ENCODE measurements around the gene PUS3.
"Not testable (repeated sequence)": the region's sequence is repeated elsewhere in the genome, so short reads cannot be mapped to it uniquely, and the experiment has no call there.

Gene PUS3

GRCh38 chr11:125914601-125915000 is 11.6 kb upstream of the PUS3 start:
- not testable (repeated sequence) for DNase-seq

GRCh38 chr11:125910226-125910849 is 7.3 kb upstream of the PUS3 start:
- DNase-seq: no peak

DNA sequence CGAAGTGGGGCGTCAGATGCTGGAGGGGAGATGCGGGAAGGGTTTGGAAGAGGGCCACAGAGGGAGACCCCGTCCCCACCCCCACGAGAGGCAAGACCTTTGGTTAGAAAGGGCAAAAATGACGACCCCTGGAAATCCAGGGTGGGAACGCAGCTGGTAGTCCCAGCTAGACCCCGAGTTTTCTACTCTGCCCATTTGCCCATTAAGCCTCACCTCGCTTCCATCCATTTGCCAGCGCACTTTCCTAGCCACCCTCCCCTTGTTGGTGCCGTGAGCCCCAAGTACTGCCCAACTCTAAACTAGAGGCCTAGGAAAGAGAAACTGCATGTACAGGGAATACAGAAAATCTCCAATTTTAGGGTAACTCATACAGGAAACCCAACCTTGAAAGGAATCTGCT is 1.7 kb upstream of the PUS3 start:
- no peak for DNase-seq

DNA sequence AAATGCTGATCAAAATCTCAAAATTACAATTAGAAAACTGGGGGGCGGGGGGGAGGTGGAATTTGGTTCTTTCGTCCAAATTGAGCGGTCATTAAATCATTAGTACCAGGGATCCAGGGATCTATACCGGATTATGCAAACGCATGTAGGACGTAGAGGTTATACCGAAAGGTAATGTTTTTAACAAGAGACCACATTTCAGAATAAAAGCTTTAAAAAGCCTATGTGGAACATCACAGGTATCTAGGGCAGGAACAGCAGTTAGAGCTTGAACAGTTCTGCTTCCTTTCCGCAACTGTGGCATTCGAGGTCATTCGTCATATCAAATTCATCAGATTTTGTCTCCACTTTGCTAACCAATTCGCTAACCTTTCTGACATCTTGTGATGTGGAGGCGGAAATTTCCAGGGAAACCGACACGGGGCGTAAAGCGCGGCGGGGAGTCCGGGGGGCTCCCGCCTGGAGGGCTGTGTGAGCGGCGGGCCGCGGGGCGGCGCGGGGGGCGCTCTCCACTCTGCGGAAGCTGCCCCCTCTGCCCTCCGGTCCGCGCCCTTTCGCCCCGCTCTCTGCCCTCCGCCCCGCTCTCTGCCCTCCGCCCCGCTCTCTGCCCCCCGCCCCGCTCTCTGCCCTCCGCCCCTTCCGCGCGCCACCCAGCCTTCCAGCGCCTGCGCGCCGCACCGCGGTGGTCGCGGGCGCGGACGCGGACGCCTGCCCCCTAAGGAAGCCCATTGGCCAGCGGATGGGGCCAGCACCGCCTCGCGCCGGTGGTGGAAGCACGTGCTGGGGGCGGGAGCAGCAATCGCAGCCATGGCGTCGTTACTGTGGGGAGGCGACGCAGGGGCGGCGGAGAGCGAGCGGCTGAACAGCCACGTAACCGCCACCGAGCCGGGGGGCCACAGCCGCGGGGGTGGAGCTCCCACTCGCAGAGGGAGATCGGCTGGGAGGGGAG is 979 bp upstream of the PUS3 start, which contains the start of gene DDX25:
Gene DDX25 (plus strand): TSS at position 798 of the 949 bp plus-strand sequence. CDS start 10 bp downstream, at position 808.
- no peak for DNase-seq

- DNase-seq: no peak
These were observed 604 bp downstream of the PUS3 start for GRCh38 chr11:125902277-125902926.

DNA sequence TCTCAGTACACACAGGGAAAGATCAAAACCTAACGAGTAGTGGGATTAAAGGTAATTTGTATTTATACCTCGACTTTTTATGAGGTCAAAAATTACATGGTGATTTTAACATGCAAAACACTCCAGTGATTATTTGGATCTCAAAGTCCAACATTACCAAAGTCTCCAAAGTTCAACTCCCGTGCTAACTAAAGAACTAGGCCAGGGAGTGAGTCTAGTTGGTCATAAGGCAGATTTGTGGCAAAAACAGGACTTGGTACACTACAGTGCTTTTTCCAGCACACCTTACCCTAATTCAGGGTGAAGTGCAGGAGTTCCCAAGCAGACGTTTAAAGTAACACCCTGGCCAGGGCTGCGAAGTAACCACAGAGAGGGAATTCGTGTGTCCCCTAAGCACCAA is 1.1 kb downstream of the PUS3 start:
- no peak for DNase-seq

GRCh38 chr11:125892994-125893393 is 10.0 kb downstream of the PUS3 start:
- DNase-seq: no peak

DNA sequence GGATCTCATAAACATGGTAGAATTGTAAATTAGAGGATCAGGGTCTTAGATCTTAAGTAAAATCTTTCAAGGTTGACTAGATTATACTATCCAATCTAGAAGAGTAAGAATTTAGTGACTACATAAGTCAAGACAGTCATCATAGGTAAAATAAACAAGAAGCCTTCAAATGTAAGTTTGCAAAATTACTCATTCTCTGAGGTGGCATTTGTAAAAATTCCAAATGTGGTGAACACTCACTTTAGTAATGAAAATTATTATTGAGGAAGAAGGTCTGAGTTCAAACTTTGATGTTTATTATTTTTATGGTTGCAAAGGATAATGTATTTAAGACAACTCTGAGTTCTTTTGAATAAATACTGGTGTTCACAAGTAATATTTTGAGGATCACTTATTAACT is 10.9 kb downstream of the PUS3 start:
- DNase-seq: no peak

DNA sequence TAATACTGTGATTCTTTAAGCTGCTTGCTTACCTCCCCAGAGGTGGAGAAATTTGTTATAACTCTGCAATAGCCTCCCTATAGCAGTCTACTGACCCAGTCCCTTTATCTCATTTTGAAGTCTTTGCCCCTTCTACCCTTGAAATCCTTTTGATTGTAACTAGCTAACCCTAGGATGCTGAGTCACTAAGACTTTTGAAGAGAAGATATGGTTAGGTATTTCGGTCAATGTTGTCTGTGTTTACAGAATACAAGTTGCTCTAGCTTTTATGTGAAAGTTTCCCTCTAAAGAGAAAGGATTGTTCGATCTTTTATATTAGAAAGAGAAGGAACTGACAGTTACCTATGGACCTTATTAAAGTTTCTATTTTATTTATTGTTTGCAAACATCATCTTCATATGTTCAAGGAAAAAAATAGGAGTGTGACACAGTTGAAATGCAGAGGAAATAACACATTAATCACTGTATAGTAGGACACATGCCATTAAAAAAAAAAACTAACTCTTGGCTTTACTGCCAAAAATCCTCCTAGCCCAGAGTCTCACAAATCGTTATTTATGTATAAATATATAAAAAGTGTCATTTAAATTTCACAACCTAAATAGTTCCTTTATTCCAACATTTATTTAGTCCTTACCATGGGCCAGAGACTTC is 12.4 kb downstream of the PUS3 start:
- DNase-seq: no peak

DNA sequence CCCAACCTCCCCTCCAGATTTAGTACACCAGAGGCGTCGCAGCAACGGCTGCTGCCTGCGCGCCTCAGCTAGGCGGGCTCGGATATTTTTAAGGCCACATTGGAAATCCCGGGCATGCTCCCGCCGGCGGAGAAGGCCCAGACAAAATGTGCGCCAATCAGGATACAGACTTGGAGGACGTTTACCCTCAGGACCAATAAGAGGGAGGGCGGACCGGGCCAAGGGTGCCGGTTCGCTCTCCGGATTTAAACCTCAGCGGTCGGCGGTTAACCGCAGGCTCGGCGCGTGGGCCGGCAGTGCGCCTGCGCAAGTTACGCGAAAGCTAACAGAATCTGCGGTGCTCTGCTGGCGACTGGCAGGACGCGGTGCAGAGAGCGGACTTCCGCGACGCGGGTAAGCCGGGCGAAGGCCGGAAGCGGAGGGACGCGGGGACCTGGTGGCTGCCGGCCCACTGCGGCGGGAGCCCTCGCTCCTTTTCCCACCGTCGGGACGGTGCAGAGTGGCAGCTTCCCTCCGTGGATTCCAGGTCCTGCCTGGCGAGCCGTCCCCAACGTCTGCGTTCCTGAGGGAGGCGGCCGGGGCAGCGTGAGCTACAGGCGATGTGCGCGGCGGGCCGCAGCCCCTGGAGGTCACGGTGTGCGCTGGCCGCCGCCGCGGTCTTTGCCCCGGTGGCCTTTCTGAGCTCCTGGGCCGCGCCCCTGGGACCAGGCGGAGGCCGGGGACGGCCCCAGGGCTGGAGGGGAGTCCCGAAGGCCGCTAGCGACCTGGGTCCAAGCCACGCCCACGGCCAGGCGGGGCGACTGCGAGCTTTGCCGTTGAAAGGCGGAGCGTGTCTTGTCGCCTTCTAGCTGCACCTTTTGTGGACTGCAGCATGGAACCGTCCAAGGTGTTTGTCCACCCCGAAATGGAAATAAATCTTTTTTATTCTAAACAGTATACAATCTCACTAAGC is 15.4 kb downstream of the PUS3 start, which contains the start of gene HYLS1:
Gene HYLS1 (plus strand): TSS at position 296 of the 952 bp plus-strand sequence. CDS start 11,701 bp downstream, outside the sequence.
- peak; percentile 75 to 88 for DNase-seq

GRCh38 chr11:125886997-125887372 is 16.0 kb downstream of the PUS3 start:
- DNase-seq: no peak

DNA sequence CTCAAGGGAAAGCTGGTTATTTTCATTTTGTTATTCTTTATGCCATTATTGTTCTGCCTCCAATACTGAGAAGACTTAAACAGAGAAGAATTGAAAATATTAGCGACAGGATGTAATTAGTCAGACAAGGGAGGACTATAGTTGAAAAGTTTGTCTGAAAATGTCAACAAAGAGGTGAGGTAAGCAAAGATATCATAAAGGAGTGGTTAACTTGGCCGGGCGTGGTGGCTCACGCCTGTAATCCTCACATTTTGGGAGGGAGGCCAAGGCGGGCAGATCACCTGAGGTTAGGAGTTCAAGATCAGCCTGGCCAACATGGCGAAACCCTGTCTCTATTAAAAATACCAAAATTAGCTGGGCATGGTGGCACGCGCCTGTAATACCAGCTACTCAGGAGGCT is 19.6 kb downstream of the PUS3 start:
- no peak for DNase-seq

DNA sequence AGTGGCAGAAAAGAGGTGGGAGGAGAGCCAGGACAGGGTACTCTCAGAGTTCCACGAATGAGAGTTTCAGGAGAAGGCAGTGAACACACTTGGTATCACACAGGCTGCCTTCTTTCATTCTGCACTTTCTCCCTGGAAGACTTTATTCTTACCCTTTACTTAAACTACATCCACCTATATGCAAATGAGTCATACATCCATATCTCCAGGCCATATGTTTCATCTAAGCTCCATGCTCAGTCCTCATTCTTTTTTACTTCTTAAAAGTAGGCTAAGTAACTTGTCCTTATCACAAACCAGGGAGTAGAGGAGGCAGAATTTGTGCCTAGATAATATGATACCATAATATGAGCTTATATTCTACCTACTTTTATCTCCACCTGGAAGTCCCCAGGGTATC is 21.7 kb downstream of the PUS3 start:
- DNase-seq: no peak

DNA sequence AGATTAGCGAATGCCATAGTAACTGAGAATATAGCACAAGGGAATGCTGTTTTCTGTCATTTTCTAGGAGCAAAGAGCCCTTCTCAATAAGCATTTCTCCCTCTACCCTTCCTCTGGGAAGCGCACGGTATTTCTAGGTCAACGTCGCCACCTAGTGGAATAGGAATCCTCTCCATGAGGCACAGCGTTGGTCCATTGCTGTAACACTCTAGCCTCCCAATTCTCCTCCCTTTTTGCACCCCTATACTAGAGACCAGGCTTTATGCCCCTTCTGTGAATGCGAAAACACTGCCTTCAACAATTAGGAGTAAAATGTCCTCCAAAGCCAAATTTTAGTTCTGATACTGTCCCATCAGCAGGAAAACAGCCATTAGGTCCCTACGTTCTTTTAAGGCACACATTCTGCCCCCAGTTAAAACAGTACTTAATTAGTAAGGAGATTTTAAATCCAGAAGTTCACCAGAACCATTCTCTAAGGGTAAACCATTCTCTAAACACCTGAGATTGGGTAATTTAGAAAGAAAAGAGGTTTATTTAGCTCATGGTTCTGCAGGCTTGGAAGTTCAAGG is 28.4 kb downstream of the PUS3 start:
- DNase-seq: peak; percentile 75 to 81

GRCh38 chr11:125873881-125874555 is 29.0 kb downstream of the PUS3 start:
- peak in 1 of 2 experiments; percentile 30 for DNase-seq

DNA sequence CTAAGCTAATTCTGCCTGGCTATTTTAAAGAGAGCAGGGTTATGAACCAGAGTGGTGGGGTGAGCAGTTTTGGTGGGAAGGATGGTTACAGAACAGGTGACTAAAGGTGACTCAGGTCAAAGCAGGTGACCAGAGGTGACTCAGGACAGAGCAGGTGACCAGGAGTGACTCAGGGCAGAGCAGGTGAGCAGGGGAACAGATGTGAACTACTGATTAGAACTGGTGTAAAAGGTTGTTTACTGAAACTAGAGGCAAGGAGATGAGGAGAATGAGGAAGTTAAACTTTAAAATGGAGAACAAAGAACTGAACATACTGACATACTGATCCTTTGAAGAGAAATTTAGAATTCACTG is 30.9 kb downstream of the PUS3 start:
- DNase-seq: no peak

DNA sequence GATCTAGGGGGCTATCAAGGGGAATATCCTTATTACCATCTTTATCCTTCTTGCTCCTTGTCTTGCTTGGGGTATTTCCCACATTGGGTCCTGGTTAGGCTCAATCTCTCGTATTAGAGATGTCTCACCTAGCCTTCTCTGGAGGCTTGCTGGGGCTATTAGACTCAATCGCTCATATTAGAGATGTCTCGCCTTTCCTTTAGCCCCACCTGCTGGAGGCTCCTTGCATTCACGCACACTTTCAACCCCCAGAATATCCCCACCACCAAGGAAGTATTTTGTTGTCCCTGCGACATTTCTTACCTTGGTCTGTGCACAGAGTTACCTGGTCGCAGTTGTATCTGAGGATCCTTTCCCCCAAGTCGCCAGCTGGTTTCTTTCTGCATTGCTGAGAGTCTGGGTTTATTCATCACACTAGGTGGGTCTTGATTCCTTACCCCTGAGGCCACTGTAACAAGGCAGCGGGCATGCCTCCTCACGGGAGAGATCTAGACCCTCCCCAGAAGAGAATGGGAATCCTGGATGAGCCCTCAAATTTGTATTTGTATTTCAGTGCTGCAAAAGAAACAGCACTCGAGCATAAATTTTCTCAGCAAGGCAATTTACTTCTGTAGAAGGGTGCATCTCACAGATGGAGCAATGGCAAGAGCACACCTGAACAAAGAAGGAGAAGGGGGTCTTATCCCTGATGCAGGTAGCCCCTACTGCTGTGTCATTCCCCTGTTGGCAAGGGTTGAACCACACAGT is 31.4 kb downstream of the PUS3 start:
- peak; percentile 43 to 54 for DNase-seq

- no peak for DNase-seq
These were observed 33.5 kb downstream of the PUS3 start for GRCh38 chr11:125869521-125869920.

GRCh38 chr11:125865354-125865753 is 37.7 kb downstream of the PUS3 start:
- DNase-seq: not testable (repeated sequence)

DNA sequence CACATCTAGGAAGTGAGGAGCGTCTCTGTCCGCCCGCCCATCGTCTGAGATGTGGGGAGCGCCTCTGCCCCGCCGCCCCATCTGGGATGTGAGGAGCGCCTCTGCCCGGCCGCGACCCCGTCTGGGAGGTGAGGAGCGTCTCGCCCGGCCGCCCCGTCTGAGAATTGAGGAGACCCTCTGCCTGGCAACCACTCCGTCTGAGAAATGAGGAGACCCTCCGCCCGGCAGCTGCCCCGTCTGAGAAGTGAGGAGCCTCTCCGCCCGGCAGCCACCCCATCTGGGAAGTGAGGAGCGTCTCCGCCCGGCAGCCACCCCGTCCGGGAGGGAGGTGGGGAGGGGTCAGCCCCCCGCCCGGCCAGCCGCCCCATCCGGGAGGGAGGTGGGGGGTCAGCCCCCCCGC is 40.2 kb downstream of the PUS3 start:
- DNase-seq: not testable (repeated sequence)
